ENCODE data around the gene OBSCN. TPM values are rescaled to one million over a fixed set of nuclear protein-coding genes. Genes with fewer than 3 reads are reported as not detected.

The OBSCN gene
- polyA plus RNA-seq, 3 donors, result 31.3 to 43.8 (median 35.6) TPM

DNA sequence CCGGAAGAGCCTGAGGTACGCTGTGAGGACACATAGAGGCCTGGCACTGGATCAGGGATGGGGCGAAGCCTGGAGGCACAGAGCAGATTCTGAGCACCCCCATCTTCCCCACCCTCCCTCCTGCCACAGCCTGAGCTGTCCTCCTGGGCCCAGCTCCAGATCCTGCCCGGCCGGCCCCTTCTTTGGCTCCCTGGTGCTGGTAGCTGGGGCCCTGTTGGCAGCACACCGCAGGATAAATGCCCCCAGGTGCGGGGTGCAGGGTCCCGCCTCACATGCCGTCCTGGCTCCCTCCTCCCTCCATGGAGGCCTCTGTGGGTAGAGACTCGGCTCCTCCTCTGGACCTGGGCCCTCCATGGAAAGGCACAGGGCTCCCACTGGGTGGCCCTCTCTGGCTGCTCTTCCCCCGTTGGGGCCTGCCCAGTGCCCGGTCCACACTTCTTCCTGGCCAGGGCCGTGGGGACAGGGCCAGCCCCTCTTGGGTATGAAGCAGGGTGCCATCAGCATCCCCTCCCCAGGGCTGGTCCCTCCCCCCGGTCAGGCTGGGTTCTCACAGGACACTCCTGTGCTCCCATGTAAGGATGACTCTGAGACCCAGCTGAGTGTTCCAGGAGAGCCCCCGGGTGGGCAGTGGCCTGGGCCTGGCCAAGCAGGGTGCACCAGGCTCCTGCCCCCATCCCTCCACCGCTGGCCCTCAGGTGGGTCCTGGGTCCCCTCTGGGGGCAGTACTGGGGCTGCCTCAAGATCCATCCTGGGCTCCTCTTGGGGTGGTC is 1.1 kb upstream of the OBSCN start:
- DNase-seq (ENCODE audit: extremely low read depth in 1 of 11, low read depth in 9 of 11, low spot score in 4 of 11), result no peak

DNA sequence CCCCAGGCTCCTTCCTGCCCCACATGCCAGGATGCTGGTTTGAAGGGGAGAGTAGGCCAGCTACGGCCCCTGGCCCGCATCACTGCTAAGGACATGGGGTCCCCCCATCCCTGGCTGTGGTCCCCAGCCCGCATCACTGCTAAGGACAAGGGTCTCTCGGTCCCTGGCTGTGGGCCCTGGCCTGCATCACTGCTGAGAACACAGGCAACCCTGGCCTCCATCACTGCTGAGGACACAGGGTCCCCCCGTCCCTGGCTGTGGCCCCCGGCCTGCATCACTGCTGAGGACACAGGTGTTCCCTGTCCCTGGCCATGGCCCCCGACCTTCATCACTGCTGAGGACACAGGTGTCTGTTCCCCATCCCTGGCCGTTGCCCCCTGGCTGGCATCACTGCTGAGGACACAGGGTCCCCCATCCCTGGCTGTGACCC is 448 bp upstream of the OBSCN start:
- no peak for DNase-seq (ENCODE audit: extremely low read depth in 1 of 11, low read depth in 9 of 11, low spot score in 4 of 11)

DNA sequence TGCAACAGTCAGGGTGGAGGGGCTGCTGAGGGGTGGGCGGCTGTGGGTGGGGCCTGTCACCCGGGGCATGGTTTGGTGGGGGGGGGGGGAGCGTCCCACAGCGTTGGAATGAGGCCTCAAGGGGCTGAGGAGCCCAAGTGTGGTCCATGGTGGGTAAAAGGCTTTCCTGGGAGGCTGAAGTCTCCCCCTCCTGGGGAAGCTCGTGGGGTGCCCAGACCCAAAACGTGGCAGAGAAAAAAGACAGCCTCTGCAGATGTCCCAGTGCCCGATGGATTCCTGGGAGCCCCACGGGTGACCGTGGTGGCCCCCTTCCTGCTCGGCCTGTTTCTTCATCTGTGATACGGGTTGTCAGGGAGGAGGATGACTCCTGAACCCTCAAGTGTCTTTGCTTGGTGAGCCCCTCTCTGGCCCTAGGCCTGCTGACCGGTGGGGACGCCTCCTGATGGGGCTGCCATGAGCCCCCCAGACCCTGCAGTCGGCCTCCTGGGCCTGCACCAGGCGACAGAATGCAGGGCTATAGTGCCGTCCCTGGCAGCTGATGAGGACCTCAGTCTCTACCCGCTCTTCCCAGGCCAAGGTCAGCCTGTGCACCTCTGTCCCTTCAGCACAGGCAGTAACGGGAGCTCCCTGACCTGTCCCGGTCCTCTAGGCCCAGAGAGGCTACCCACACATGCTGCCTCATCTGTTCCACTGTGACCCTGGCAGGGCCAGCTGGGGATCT is 1.1 kb downstream of the OBSCN start:
- DNase-seq (ENCODE audit: extremely low read depth in 1 of 11, low read depth in 9 of 11, low spot score in 4 of 11), result no peak

DNA sequence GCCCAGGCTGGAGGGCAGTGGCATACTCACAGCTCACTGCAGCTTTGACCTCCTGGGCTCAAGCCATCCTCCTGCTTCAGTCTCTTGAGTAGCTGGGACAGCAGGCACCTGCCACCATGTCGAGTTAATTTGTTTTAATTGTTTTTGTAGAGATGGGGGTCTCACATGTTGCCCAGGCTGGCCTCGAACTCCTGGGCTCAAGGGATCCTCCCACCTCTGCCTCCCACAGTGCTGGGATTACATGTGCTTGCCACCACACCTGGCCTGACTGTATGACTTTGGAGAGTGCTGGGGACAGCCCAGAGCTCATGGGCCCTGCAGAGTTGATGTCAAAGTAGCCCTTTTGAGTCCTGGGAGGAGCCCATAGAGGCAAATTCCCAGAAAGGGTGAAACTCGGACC is 1.8 kb downstream of the OBSCN start:
- DNase-seq (ENCODE audit: extremely low read depth in 1 of 11, low read depth in 9 of 11, low spot score in 4 of 11), result no peak

DNA sequence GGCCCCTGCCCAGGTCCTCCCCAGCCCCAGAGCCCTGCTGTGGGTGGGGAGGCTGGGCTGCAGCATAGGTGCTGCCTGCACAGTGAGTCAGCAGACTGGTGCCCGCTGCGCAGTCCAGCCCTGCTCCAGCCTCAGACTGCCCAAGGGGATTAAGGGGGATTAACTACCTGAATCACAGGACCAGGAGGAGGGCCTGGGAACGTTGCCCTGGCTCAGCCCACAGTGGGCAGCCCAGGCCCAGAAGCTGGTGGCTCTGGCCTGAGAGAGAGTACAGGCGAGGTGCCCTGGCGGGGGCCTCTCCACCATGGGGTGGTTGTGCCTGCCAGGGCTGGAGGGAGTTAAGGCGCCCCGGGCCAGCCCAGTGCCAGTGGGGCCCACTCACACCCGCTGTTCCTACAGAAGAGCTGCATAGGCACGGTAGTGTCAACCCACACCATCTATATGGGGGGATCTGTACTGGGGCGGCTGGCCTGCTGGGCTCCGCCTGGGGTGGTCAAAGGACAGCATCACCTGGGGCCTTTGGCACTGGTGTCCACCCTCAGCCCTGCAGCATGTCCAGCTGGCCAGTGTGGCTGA is 2.3 kb downstream of the OBSCN start:
- no peak for DNase-seq (ENCODE audit: extremely low read depth in 1 of 11, low read depth in 9 of 11, low spot score in 4 of 11)

DNA sequence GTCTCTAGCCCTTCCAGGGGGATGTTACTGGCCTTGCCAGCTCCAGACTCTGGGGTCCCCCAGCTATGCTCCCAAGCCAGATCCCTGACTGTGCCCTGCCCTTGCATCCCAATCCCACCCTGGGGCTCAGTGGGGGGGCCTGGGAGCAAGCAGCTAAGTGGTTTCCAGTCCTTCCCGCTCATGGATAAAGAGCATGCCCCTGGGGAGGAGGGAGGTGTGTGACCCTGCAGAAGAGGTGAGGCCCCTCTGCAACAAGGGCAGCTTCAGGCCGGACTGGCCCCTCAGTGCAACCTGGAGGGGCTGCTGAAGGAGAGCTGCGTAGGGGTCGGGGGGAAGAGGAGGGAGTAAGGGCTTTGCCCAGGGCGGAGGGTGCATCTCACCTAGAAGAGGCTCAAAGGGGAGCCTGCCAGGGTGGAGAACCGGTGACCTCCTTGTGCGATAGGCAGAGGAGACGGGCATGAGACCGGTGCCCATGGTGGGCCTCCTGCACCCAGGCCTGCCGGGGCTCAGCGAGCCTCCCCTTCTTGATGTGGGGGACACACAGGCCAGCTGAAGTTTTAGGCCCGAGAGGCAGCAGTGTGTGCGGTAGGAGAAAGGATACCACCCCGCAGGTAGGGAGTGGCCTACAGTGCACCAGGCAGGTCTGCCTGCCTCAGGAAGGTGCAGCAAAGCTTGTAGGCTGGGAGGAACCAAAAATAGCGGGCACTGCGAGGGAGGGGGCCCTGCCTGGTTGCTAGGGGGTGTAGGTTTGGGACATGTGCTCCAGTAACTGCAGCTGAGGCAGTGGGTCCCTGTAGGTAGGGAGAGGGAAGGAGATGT is 3.1 kb downstream of the OBSCN start:
- DNase-seq (ENCODE audit: extremely low read depth in 1 of 11, low read depth in 9 of 11, low spot score in 4 of 11), result no peak

DNA sequence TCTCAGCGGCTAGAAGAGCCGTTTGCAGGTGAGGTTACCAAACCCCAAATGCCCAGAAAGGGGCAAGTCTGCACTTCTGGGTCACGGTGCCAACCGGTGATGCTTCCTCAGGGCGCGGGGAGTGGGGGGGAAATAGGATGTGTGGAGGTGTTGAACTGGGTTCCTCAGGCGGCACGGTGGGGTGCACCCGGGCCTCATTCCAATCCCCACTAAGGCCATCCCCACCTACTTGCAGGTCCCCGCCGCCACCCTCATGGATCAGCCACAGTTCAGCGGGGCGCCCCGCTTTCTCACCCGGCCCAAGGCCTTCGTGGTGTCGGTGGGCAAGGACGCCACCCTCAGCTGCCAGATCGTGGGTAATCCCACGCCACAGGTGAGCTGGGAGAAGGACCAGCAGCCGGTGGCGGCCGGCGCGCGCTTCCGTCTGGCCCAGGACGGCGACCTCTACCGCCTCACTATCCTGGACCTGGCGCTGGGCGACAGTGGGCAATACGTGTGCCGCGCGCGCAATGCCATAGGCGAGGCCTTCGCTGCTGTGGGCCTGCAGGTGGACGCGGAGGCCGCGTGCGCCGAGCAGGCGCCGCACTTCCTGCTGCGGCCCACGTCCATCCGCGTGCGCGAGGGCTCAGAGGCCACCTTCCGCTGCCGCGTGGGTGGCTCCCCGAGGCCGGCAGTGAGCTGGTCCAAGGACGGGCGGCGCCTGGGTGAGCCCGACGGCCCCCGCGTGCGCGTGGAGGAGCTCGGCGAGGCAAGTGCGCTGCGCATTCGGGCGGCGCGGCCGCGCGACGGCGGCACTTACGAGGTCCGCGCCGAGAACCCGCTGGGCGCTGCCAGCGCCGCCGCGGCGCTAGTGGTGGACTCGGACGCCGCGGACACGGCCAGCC is 3.9 kb downstream of the OBSCN start:
- DNase-seq (ENCODE audit: extremely low read depth in 1 of 11, low read depth in 9 of 11, low spot score in 4 of 11), result no peak

DNA sequence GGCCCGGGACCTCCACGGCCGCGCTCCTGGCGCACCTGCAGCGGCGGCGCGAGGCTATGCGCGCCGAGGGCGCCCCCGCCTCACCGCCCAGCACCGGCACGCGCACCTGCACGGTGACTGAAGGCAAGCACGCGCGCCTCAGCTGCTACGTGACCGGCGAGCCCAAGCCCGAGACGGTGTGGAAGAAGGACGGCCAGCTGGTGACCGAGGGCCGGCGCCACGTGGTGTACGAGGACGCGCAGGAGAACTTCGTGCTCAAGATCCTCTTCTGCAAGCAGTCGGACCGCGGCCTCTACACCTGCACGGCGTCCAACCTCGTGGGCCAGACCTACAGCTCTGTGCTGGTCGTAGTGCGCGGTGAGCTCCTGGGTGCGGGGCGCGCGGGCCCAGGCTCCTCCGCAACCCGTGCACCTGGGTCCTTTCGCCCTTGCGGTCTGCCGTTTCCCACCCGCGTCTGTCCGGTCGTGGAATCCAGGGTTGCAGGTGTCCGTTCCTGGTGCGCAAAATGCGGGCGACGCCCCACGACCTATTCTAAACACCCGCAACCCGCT is 4.6 kb downstream of the OBSCN start:
- DNase-seq (ENCODE audit: extremely low read depth in 1 of 11, low read depth in 9 of 11, low spot score in 4 of 11), result peak in 1 of 11 donors; percentile 18

DNA sequence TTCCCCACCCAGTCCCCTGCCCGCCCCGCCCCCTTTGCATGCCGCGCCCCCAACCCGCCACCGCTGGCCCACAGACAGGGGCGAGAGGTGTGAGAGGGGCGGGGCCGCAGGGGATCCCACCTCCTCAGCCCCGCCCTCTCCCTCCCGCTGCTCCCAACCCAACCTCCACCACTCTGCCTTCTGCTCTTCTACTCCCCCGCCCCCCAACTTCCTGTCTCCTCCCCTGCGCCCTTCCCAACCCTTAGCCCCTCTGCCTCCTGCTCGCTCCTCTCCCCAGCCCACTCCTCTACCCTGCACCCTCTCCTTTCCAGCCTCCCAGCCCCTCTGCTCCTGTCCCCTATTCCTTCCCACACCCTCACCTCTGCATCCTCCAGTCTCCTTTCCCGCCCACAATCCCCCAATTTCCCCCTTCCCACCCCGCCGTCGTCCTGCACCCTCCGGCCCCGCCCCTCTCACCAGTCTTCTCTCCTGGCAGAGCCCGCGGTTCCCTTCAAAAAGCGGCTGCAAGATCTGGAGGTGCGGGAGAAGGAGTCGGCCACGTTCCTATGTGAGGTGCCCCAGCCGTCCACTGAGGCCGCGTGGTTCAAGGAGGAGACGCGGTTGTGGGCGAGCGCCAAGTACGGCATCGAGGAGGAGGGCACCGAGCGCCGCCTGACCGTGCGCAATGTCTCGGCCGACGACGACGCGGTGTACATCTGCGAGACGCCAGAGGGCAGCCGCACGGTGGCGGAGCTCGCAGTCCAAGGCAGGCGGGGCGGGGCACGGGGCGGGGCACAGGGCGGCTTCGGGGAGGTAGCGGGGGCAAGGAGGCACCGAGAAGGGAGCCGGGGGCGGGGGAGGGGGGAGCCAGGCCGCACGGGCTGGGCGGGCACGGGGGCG is 5.4 kb downstream of the OBSCN start:
- DNase-seq (ENCODE audit: extremely low read depth in 1 of 11, low read depth in 9 of 11, low spot score in 4 of 11), result peak; percentile 59 to 87 (median 75)

DNA sequence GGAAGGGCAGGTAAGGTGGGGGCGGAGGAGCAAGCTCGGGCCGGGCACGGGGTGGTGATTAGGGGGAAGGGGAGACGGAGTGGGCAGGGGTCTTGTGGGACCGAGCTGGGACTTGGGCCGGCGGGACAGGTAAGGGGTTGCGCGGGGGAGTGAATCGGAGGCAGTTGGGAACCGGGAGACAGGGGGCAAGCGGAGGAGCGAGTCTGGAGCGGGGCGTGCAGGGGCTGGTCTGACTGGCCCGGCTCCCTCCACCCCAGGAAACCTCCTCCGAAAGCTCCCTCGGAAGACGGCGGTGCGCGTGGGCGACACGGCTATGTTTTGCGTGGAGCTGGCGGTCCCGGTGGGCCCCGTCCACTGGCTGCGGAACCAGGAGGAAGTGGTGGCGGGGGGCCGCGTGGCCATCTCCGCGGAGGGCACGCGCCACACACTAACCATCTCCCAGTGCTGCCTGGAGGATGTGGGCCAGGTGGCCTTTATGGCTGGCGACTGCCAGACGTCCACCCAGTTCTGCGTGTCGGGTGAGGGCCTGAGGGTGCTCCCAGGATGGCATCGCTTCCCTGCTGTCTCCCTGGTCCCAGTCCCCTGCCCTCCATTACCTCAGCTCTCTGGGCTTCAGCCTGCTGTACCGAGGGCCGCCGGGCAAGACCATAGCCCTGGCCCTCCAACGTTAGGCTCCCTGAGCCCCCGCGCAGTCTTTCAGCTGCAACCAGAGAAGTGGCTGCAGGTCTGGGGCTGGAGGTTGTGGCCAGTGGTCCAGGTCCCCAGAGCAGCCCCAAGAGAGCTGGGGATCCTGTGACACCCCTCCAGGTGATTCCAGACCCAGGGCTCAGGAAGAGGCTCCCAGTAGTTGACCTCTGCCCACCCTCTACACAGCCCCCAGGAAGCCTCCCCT is 6.3 kb downstream of the OBSCN start:
- DNase-seq (ENCODE audit: extremely low read depth in 1 of 11, low read depth in 9 of 11, low spot score in 4 of 11), result no peak

DNA sequence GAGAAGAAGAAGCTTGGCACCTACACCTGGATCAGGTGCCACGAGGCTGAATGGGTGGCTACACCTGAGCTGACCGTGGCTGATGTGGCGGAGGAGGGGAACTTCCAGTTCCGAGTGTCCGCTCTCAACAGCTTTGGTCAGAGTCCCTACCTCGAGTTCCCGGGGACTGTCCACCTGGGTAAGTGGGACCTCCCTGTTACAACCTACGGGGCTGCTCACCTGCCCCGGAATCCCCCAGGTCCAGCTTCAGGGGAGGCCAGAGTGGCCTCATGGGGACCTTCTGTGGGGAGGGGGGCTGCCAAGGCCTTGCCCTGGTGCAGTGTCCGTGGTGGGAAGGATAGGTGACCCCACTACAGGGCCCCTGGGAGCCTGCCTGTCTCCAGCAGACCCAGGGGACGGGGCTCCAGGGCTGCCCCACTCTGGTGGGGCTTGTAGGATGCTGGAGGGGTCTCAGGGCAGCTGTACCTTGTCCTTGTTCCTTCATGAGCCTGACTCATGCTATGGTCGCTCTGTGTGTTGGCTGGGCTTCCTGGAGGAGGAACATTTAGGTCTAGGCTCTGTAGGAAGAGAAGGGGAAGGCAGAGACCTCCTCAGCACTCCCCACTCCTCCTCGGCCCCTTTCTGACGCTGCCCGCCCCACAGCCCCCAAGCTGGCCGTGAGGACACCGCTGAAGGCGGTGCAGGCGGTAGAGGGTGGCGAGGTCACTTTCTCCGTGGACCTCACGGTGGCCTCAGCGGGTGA is 7.2 kb downstream of the OBSCN start:
- no peak for DNase-seq (ENCODE audit: extremely low read depth in 1 of 11, low read depth in 9 of 11, low spot score in 4 of 11)

DNA sequence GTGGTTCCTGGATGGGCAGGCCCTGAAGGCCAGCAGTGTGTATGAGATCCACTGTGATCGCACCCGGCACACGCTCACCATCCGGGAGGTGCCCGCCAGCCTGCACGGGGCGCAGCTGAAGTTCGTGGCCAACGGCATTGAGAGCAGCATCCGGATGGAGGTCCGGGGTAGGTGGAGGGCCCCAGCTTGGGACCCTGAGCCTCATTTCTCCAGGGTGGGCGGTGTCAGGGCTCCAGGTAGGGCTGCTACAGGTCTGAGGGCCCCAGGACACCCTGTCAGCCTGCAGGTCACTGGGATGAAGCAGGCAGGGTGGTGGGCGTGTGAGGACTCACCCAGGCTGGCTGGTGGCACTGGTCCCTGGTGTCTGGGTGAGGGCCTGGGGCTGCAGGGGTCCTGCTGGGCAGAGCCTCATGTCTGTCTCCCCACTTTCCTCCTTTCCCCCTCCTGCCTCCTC is 7.8 kb downstream of the OBSCN start:
- DNase-seq (ENCODE audit: extremely low read depth in 1 of 11, low read depth in 9 of 11, low spot score in 4 of 11), result no peak

DNA sequence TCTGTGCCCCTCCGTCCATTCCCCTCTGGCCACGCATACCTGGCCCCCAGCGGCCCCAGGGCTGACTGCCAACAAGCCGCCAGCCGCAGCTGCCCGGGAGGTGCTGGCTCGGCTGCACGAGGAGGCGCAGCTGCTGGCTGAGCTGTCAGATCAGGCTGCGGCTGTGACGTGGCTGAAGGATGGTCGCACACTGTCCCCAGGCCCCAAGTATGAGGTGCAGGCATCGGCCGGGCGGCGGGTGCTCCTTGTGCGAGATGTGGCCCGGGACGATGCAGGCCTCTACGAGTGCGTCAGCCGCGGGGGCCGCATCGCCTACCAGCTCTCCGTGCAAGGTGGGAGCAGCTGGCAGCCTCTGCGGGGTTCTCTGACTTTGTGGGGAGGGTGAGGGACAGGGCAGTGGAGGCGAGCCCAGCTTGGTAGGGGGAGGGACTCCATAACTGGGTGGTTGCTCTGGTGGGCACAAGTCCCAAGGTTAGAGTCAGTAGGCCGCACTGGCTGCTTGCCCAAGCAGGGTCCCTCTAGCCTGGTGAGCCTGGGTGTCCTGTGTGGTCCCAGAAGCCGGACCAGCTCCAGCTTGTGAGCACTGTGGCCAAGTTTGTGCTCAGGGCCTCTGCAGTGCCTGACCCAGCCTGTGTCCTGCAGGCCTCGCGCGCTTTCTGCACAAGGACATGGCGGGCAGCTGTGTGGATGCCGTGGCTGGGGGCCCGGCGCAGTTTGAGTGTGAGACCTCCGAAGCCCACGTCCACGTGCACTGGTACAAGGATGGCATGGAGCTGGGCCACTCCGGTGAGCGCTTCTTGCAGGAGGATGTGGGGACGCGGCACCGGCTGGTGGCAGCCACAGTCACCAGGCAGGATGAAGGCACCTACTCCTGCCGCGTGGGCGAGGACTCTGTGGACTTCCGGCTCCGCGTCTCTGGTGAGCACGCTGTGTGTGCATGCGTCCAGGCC is 8.8 kb downstream of the OBSCN start:
- no peak for DNase-seq (ENCODE audit: extremely low read depth in 1 of 11, low read depth in 9 of 11, low spot score in 4 of 11)

DNA sequence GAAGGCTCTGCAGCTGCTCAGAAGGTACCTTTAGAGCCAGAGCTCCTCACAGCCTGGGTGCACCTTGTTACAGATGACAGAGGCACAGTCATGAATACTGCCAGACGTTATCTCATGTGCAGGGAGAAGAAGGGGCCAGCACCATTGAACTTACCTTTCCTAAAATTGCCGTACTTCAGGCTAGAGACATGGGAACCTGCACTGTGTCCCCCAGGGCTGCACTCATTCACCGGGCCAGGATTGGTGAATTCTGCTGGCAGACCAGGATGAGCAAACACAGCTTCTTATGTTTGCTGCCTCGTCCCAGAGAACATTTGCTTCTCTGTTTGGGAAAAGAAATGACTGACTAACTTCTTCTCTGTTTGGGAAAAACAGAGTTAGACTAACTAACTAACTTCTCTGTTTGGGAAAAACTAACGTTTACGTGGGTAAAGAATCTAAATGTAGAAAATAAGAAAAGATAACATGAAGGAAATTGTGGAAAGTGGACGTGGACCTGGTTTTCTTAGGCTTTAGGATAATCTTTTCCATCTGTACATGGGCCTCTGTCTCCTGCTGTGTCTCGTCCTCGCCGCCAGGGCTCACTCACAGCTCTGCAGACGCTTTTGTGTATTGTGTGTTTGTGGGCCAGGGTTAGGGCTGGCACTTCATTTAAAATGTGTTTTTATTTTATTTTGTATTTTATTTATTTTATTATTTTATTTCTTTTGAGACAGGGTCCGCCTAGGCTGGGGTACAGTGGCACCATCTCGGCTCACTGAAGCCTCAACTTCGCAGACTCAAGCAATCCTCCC is 9.9 kb downstream of the OBSCN start:
- DNase-seq (ENCODE audit: extremely low read depth in 1 of 11, low read depth in 9 of 11, low spot score in 4 of 11), result no peak
